Smooth muscle cell (in vitro differentiated cells): ENCODE results near the gene PIH1D1. TPM values are rescaled to one million over a fixed set of nuclear protein-coding genes. Genes with fewer than 3 reads are reported as not detected.

ENCODE experiments used
- DNase-seq: peaks from one replicate; lab custom pipeline; 2025; ENCODE audit not compliant: unreplicated experiment; lab: John Stamatoyannopoulos, UW
- H2AFZ ChIP-seq: fragments of 200-600 bp; sonication (generic); 2 replicates; pipeline ENCODE4 v1.6.0; 2016; ENCODE audit warnings: antibody characterized with exemption, low read depth, mild to moderate bottlenecking
- H3F3A ChIP-seq: fragments of 200-600 bp; sonication (generic); 2 replicates; pipeline ENCODE4 v1.6.0; 2017; ENCODE audit warnings: antibody characterized with exemption, low read depth
- H3K27ac ChIP-seq: fragments of 200-600 bp; sonication (generic); 2 replicates; pipeline ENCODE4 v1.5.1; 2016; ENCODE audit warnings: low read depth, mild to moderate bottlenecking
- H3K27me3 ChIP-seq: fragments of 200-600 bp; sonication (generic); 2 replicates; pipeline ENCODE4 v1.6.1; 2016; ENCODE audit warnings: low read depth, mild to moderate bottlenecking
- H3K36me3 ChIP-seq: fragments of 200-600 bp; sonication (generic); 2 replicates; pipeline ENCODE4 v1.5.1; 2016; ENCODE audit warnings: low read depth
- H3K4me1 ChIP-seq: fragments of 200-600 bp; sonication (generic); 2 replicates; pipeline ENCODE4 v1.5.1; 2016; ENCODE audit warnings: low read depth
- H3K4me2 ChIP-seq: fragments of 200-600 bp; sonication (generic); 2 replicates; pipeline ENCODE4 v1.6.0; 2016; ENCODE audit warnings: mild to moderate bottlenecking
- H3K4me3 ChIP-seq: fragments of 200-600 bp; sonication (generic); 2 replicates; pipeline ENCODE4 v1.5.1; 2016; ENCODE audit warnings: mild to moderate bottlenecking
- H3K79me2 ChIP-seq: fragments of 200-600 bp; sonication (generic); 2 replicates; pipeline ENCODE4 v1.6.0; 2016; ENCODE audit warnings: low read depth, mild to moderate bottlenecking
- H3K9ac ChIP-seq: fragments of 200-600 bp; sonication (generic); 2 replicates; pipeline ENCODE4 v1.6.0; 2016; ENCODE audit warnings: low read depth
- H3K9me3 ChIP-seq: fragments of 200-600 bp; sonication (generic); replicated peaks from 2 replicates; pipeline ENCODE4 v1.5.1; 2016; ENCODE audit warnings: low read depth
- H4K20me1 ChIP-seq: fragments of 200-600 bp; sonication (generic); 2 replicates; pipeline ENCODE4 v1.6.0; 2016; ENCODE audit warnings: low read depth
- CTCF ChIP-seq: fragments of 200-600 bp; sonication (generic); IDR thresholded peaks from 2 replicates; pipeline ENCODE4 v1.5.1; 2017; ENCODE audit warnings: borderline replicate concordance, mild to moderate bottlenecking, antibody characterized with exemption; ENCODE audit not compliant: insufficient read depth, poor library complexity, severe bottlenecking
- WGBS: methylation state at CpG from one replicate; pipeline ENCODE4 v1.1.7; 2016; ENCODE audit warnings: low lambda C conversion rate; 5-methylcytosine and 5-hydroxymethylcytosine counted together
- polyA plus RNA-seq: library from polyadenylated mRNA; unstranded; fragments of >200 nt; fragmentation: Nextera tagmentation; extraction: Ambion mirVana; gene quantifications from 2 replicates; pipeline ENCODE4 v1.2.1, GENCODE V29; 2016
- total RNA-seq: library from RNA; depleted of rRNA; stranded (reverse); fragments of >200 nt; gene quantifications from 2 replicates; pipeline ENCODE4 v1.2.3, GENCODE V29; 2014

Gene PIH1D1
- total and polyA plus RNA-seq, 2 experiments from 2014 or later: 77.1 to 89.8 TPM

- WGBS: 33% methylated on average over 40 of the region's 42 CpGs
- TF ChIP-seq CTCF: no peak
Measured at GRCh38 chr19:49423071-49423984, 28.3 kb downstream of the PIH1D1 start, which contains the start of gene PTH2. PTH2 (minus strand) TSS chr19:49423441; CDS start chr19:49423339, 102 bp downstream.

GRCh38 chr19:49422407-49423070 lies 29.1 kb downstream of the PIH1D1 start:
- peaks cover 3% of the 10 kb centered on the region for H3F3A ChIP-seq
- DNase-seq: no peak
- H3K4me1 ChIP-seq: peaks cover 13% of the 10 kb centered on the region
- peak overlapping the region; percentile 65 for H3K4me2 ChIP-seq
- H3K9me3 ChIP-seq: no peaks in the 10 kb centered on the region
- no peak overlapping the region for H3K4me3 ChIP-seq
- no peaks in the 10 kb centered on the region for H3K79me2 ChIP-seq
- no peak overlapping the region for H3K27ac ChIP-seq
- H2AFZ ChIP-seq: no peak overlapping the region
- WGBS: 9% methylated on average over 38 of the region's 58 CpGs
- peak; percentile 29 for TF ChIP-seq CTCF
- H4K20me1 ChIP-seq: no peaks in the 10 kb centered on the region
- H3K9ac ChIP-seq: no peak overlapping the region
- H3K36me3 ChIP-seq: no peaks in the 10 kb centered on the region
- peaks cover 99% of the 10 kb centered on the region for H3K27me3 ChIP-seq

More at GRCh38 chr19:49423071-49423984, 28.3 kb downstream of the PIH1D1 start, which contains the start of gene PTH2:
- Histone ChIP-seq H3K36me3 (no peaks in the 10 kb centered on the region), H3K4me1 (peaks cover 19% of the 10 kb centered on the region), H3K27me3 (peaks cover 99% of the 10 kb centered on the region), H3K9ac (no peak within 1 kb of the TSS), H3K9me3 (no peaks in the 10 kb centered on the region), H3F3A (peaks cover 3% of the 10 kb centered on the region), H4K20me1 (no peaks in the 10 kb centered on the region), H3K4me2 (peak within 1 kb of the TSS; percentile 65), H3K79me2 (no peaks in the 10 kb centered on the region), H3K27ac (no peak within 1 kb of the TSS), H3K4me3 (no peak within 1 kb of the TSS), H2AFZ (no peak within 1 kb of the TSS)
- DNase-seq: no peak

- Histone ChIP-seq H3K36me3 (no peaks in the 10 kb centered on the region), H3K4me3 (no peak overlapping the region), H3K27ac (no peak overlapping the region), H3K4me2 (no peak overlapping the region), H3K4me1 (peaks cover 13% of the 10 kb centered on the region), H3K9ac (no peak overlapping the region), H3K79me2 (no peaks in the 10 kb centered on the region), H2AFZ (no peak overlapping the region), H3K27me3 (peaks cover 92% of the 10 kb centered on the region), H4K20me1 (no peaks in the 10 kb centered on the region), H3K9me3 (no peaks in the 10 kb centered on the region), H3F3A (peaks cover 3% of the 10 kb centered on the region)
- WGBS: 57% methylated on average over 3 of the region's 3 CpGs
- no peak for TF ChIP-seq CTCF
- DNase-seq: no peak
Measured at GRCh38 chr19:49421878-49422202, 29.8 kb downstream of the PIH1D1 start.
